Vagina (tissue), 2 donors: ENCODE data around the gene ZSCAN1.

Experiments
- POLR2A ChIP-seq, 2 donors: fragments of 450-650 bp; IDR thresholded peaks; one replicate each; pipeline ENCODE4 v1.6.1; 2017; ENCODE audit warnings: antibody characterized with exemption in 2 of 2, mild to moderate bottlenecking in 2 of 2, moderate library complexity in 2 of 2
- POLR2AphosphoS5 ChIP-seq, 2 donors: sonication (generic); formaldehyde crosslinking; IDR thresholded peaks; one replicate each; pipeline ENCODE4 v1.9.0; 2017; ENCODE audit warnings: antibody characterized with exemption in 2 of 2, mild to moderate bottlenecking in 2 of 2, low read depth in 1 of 2; ENCODE audit not compliant: insufficient read depth in 1 of 2
- TF ChIP-seq, protein P1 (sequence below), 3 experiments: fragments of 450-650 bp in 2 of 3; fragments of 200-600 bp in 1 of 3; sonication (generic) in 1 of 3; IDR thresholded peaks; one replicate each; pipeline ENCODE4 v1.5.1; 2017 to 2019; ENCODE audit warnings: antibody characterized with exemption in 3 of 3, mild to moderate bottlenecking in 2 of 3, moderate library complexity in 2 of 3

- TF ChIP-seq, protein P1, sequence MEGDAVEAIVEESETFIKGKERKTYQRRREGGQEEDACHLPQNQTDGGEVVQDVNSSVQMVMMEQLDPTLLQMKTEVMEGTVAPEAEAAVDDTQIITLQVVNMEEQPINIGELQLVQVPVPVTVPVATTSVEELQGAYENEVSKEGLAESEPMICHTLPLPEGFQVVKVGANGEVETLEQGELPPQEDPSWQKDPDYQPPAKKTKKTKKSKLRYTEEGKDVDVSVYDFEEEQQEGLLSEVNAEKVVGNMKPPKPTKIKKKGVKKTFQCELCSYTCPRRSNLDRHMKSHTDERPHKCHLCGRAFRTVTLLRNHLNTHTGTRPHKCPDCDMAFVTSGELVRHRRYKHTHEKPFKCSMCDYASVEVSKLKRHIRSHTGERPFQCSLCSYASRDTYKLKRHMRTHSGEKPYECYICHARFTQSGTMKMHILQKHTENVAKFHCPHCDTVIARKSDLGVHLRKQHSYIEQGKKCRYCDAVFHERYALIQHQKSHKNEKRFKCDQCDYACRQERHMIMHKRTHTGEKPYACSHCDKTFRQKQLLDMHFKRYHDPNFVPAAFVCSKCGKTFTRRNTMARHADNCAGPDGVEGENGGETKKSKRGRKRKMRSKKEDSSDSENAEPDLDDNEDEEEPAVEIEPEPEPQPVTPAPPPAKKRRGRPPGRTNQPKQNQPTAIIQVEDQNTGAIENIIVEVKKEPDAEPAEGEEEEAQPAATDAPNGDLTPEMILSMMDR (IDR thresholded peaks at IDR 0.05) = no peak
- no peak for TF ChIP-seq POLR2AphosphoS5 (IDR thresholded peaks at IDR 0.05; ENCODE audit: insufficient read depth in 1 of 2, low read depth in 1 of 2)
- no peak for TF ChIP-seq POLR2A (IDR thresholded peaks at IDR 0.05)
Observed at GRCh38 chr19:58035863-58036262, 2.0 kb downstream of the ZSCAN1 start.
